Measurements from ENCODE around the gene USPL1.

- TF ChIP-seq RBM22 (optimal IDR thresholded peaks at IDR 0.05; ENCODE audit: low read length): no peak
- TF ChIP-seq AKNA (CRISPR knock-in tag; IDR thresholded peaks at IDR 0.05; ENCODE audit: borderline replicate concordance): no peak
- TF ChIP-seq ZNF562 (CRISPR knock-in tag; IDR thresholded peaks at IDR 0.05; ENCODE audit: borderline replicate concordance): no peak
- TF ChIP-seq TRIM24 (CRISPR knock-in tag; IDR thresholded peaks at IDR 0.05): no peak
- no peak for TF ChIP-seq POLR2AphosphoS5 (IDR thresholded peaks at IDR 0.05; ENCODE audit: low read depth, low read length)
- TF ChIP-seq CTCF (CRISPR knock-in tag; IDR thresholded peaks at IDR 0.05): no peak
Measured at GRCh38 chr13:30704596-30704995, 86.9 kb downstream of the USPL1 start.
